CD1c-positive myeloid dendritic cell (primary cell): ENCODE results near the gene MAPK1.
A peak's percentile ranks its signal among the peaks of the same experiment; 100 is the strongest.
"Not testable (repeated sequence)": the region's sequence is repeated elsewhere in the genome, so short reads cannot be mapped to it uniquely, and the experiment has no call there.

ENCODE experiments used
- DNase-seq: peaks from one replicate; pipeline ENCODE4 v3.0.0-alpha.2; 2016; ENCODE audit errors: extremely low spot score

MAPK1 gene

DNA sequence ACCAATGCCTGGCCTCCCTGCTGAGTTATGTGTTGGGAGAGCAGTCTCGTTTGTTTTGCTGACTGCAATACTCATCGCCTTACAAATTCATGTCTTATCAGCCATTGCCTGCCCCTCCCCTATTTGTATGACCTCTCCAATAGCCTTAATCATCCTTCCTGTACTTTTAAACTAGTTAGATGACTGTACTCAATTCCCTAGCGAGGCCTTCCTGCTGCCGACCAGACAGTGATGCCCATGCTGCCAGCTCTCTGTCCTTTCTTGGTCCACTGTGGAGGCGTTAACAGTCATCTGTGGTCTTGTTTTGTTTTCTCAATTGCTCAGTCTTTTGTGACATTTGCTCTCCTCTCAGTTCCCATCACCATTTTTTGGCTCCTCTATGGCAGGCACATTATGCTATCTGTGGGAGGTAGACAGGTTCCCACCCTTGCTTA, 111.6 kb downstream of the MAPK1 start:
- DNase-seq: peak; percentile 33

GRCh38 chr22:21754523-21754922, 112.9 kb downstream of the MAPK1 start:
- peak; percentile 34 for DNase-seq

GRCh38 chr22:21753374-21754111, 113.9 kb downstream of the MAPK1 start:
- no peak for DNase-seq

DNA sequence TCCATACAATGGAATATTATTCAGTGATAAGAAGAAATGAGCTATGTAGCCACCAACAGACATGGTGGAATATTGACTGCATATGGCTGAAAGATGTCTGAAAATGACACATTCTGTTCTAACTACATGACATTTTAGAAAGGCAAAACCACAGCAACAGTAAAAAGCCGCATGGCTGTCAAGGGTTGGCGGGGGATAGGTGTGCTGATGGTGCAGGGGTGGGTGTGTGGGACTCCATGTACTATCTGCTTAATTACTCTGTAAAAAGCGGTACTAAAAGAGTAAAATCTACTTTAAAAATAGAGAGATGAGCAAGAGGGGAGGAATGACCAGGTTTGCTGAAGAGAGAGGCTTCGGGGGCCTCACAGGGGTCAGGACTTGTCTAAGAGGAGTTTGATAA, 115.2 kb downstream of the MAPK1 start:
- no peak for DNase-seq

DNA sequence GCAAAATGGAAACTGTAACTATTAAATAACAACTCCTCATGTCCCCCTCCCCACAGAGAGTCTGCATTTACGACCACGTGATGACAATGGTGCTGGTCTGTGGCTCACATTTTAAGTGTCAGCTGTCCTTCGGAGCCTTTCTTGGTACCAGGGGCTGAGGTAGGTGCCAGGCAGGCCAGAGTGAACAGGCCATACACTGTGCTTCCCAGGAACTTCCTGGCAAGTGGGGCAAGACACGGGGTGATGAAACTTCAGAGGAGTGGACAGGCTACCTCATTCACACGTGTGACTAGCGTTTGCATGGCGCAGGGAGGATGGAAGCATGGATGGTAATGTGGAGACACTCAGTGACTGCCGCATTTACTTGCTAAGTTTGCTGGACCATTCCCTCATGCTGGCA, 121.5 kb downstream of the MAPK1 start:
- no peak for DNase-seq

- not testable (repeated sequence) for DNase-seq
Measured at GRCh38 chr22:21744917-21745316, 122.5 kb downstream of the MAPK1 start.

DNA sequence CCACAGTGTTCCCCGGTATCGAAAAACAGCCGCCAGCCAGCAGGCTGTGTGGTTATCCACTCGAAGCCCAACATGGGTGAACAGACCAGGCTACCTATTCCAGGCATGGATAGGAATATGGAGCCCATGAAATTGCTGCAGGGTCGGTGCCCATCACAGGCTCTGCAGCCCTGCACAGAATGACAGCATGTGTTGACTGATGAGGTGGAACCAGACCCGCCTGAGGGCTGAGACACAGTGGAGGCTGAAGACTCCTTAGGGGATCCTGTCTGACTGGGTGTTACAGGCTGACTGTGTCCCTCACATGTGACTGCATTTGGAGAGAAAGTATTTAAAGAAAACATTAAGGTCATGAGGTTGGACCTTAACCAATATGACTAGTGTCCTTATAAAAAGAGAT, 125.7 kb downstream of the MAPK1 start:
- no peak for DNase-seq

- no peak for DNase-seq
Measured at GRCh38 chr22:21741059-21741458, 126.4 kb downstream of the MAPK1 start.

DNA sequence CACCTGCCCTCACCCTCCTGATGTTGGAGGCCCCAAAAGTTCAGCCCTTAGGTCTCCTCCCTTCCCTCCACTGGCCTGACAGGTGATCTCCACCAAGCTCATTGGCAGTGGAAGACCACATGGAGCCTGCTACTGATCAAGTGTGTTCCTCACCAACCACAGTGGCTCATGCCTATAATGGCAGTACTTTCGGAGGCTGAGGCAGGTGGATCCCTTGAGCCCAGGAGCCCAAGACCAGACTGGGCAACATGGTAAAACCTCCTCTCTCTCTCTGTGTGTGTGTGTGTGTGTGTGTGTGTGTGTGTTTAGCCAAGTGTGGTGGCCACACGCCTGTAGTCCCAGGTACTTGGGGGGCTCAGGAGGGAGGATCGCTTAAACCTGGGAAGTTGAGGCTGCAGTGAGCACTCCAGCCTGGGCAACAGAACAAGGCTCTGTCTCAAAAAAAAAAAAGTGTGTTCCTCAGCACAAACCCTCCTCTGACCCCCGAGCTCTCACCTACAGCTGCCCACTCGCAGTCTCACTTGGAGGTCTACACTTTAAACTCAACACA, 127.5 kb downstream of the MAPK1 start:
- no peak for DNase-seq

DNA sequence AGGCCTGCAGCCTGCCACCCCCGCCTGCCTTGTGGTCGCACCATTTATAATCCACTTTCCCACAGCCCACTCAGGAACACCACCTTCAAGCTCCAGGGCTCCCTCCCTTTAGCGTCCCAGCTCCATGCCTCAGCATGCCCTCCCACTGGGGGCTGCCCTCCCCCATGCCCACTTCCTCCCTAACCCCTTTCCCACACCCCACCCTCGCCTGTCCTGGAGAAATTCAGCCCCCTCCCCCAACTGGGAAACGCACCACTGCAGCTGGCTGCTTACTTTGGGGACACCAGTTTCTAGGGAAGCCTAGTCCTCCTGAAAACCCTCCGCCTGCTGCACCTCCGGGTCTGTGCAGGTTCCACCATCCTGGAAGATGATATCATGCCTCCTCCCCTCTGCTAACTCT, 128.5 kb downstream of the MAPK1 start:
- DNase-seq: no peak

GRCh38 chr22:21738081-21738480, 129.4 kb downstream of the MAPK1 start:
- DNase-seq: no peak

- DNase-seq: no peak
Measured at GRCh38 chr22:21736948-21737347, 130.5 kb downstream of the MAPK1 start.

DNA sequence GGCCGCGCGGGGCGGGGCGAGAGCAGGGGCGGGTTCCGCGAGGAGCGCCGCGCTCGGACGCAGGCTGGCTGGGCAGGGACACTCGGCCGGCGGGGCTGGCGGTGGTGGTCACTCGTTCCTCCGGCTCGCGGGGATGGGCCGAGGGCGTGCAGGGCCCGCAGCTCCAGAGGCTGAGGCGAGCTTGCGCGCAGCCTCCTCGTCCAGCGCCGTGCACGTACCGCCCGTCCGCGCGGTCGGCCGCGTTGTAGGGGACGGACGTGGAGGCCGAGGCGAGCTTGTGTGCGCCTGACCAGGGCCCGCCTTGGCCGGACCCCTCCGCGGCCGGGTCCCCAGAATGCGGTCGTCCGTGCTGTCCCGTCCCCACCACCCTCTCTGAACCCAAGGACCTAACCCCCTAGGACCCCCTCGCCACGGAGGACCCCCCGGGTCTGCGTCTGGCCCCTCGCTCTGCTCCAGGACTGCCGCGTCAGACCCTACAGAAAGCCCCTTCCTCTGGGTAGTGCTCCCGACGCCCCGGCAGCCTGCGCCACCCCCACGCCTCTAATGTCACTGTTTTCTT, 131.3 kb downstream of the MAPK1 start:
- DNase-seq: no peak

DNA sequence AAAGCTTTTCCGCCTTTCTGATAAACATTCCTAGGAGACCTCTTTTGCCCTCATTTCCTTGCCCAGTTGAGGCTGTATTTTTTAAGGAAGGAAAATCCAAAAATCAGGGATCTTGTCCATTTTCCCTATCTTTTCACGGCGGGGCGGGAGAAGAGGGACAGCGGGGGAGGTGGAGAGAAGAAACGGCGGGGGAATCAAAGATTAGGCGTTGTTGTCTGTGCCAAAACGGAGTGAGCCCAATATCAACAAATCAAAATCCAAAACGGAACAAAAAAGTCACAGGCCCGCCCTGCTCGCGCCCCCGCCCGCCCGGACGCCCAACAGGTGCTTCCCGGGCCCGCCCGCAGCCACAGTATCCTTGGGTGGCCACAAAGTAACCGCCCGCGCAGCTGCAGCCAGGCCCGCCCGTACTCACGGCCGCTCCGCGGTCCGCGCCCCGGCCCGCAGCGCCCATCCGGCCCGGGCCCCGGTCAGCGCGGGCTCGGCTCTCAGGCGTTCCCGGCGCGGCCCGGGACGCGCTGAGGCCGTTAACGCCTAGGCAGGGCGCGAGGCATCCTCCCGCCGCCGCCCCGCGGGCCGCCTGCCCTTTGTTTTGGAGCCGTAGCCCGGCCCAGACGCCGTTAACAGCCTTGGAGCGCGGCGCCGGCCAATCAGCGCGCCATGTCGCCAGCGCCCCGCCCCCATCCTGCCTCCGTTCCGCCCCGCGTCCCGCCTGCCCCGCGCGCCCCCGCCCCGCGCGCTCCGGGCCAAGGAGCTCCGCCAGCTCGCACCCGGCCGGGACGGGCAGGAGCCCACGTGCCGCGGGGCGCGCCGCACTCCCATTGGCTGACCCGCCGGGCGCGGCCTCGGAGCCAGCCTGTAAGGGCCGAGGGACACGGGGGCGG, 132.0 kb downstream of the MAPK1 start, which contains the start of gene YPEL1:
YPEL1 (minus strand) TSS at position 595 of the 884 bp plus-strand sequence. CDS start 25,050 bp downstream, outside the sequence.
- peak; percentile 99 for DNase-seq

GRCh38 chr22:21734540-21735199, 132.8 kb downstream of the MAPK1 start:
- DNase-seq: peak; percentile 38

DNA sequence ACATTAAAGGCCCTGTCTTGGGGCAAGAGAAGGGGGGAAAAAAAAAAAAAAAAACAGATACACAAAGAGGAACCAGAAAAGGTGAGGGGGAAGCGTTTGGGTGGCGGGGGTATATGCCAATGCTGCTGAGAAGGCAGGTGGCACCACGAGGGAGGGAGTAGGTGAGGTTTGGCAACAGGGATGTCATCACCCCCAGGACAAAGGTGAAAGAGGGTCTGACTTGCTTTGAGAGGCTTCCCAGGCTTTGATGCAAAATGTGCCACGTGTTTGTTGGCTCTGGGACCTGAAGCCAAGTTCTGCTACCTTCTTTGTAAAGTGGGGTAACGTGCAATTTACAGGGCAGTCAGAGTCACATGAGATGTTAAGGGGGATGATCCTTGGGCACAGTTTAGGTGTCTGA, 135.9 kb downstream of the MAPK1 start:
- DNase-seq: no peak

GRCh38 chr22:21730535-21731308, 136.7 kb downstream of the MAPK1 start:
- no peak for DNase-seq

- not testable (repeated sequence) for DNase-seq
Measured at GRCh38 chr22:21729184-21729583, 138.3 kb downstream of the MAPK1 start.

GRCh38 chr22:21728270-21728669, 139.2 kb downstream of the MAPK1 start:
- DNase-seq: no peak

DNA sequence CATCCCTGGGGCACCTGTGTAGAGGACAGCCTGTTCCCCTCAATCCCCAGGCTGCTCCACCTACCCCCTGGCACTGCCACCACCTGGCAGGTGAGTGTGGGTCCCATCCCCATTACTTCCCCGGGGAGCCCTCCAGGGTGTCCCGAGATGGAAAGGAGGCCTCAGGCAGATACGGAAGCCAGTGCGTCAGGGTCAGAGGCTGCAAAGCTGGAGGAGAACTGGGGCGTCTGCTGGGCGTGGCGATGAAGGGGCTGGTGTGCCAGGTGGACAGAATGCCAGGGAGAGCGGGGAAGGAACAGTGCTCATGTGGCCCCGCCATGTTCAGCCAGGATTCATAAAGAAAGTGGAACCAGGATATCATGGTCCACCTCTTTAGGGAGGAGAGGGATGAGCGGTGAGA, 139.7 kb downstream of the MAPK1 start:
- DNase-seq: no peak

- DNase-seq: no peak
Measured at GRCh38 chr22:21727159-21727558, 140.3 kb downstream of the MAPK1 start.
